HepG2 (cell line): ENCODE measurements around the gene MRPL18. TPM values are rescaled to one million over a fixed set of nuclear protein-coding genes. Genes with fewer than 3 reads are reported as not detected.

Experiments used
- ATAC-seq: fragments of 200-7000 bp; cut with Tn5 transposase; 3 replicates; pipeline ENCODE4 v1.9.1; 2020; ENCODE audit warnings: mild to moderate bottlenecking, moderate library complexity
- BruUV-seq: library from RNA; stranded (reverse); fragments of 400-500 nt; replicated peaks from 2 replicates; lab custom pipeline; 2021; lab: Mats Ljungman, UMichigan
- CTCF ChIA-PET: fragments of 300-600 bp; formaldehyde crosslinking; extraction: SDS; loops from one replicate; lab custom pipeline; 2021; ENCODE audit warnings: low total read pairs, inconsistent platforms, low intra/inter-chr PET ratio; lab: Yijun Ruan, JAX
- POLR2A ChIA-PET: fragments of 350-600 bp; sonication (Branson Sonifier 250); formaldehyde crosslinking; loops from one replicate; lab custom pipeline; 2020; ENCODE audit warnings: antibody characterized with exemption, inconsistent platforms; lab: Yijun Ruan, JAX
- DNase-seq: peaks from one replicate; pipeline ENCODE4 v3.0.0-alpha.2; 2015; ENCODE audit warnings: low spot score
- FAIRE-seq: peaks from 3 replicates; lab custom pipeline; 2011; peaks lifted over from hg19 to GRCh38; lab: Jason Lieb, UNC
- H2AFZ ChIP-seq: one replicate; pipeline ENCODE4 v1.6.1; 2011; ENCODE audit warnings: low read length, inconsistent platforms
- H3K27ac ChIP-seq: fragments of 300-600 bp; 3 replicates; pipeline ENCODE4 v1.8.0; 2011; ENCODE audit warnings: mixed run types, mild to moderate bottlenecking, mixed read lengths, low read length, inconsistent platforms; ENCODE audit not compliant: insufficient read depth; ENCODE audit errors: extremely low read length
- H3K27me3 ChIP-seq, 2 experiments: fragments of 200-600 bp in 1 of 2; 2 replicates in 1 of 2; 3 replicates in 1 of 2; pipeline versions ENCODE4 v1.6.0 to v1.8.0; 2011; ENCODE audit warnings: low read length in 2 of 2, mild to moderate bottlenecking in 2 of 2, moderate library complexity in 2 of 2, inconsistent platforms in 1 of 2; ENCODE audit not compliant: insufficient read depth in 2 of 2, control insufficient read depth in 1 of 2
- H3K36me3 ChIP-seq, 2 experiments: fragments of 200-600 bp in 1 of 2; replicated peaks in 1 of 2; 2 replicates in 1 of 2; 3 replicates in 1 of 2; pipeline versions ENCODE4 v1.5.1 to v1.8.0; 2011; ENCODE audit warnings: low read length in 2 of 2, inconsistent platforms in 1 of 2; ENCODE audit not compliant: insufficient read depth in 2 of 2, control insufficient read depth in 1 of 2
- H3K4me1 ChIP-seq: 2 replicates; pipeline ENCODE4 v1.5.1; 2012; ENCODE audit warnings: low read length, inconsistent platforms; ENCODE audit not compliant: insufficient read depth
- H3K4me2 ChIP-seq: 2 replicates; pipeline ENCODE4 v1.6.0; 2011; ENCODE audit warnings: low read depth, low read length, inconsistent platforms
- H3K4me3 ChIP-seq, 3 experiments: fragments of 200-600 bp in 1 of 3; sonication (generic), shearing (Covaris generic) in 1 of 3; replicated peaks in 1 of 3; 2 replicates each; pipeline ENCODE4 v1.5.1; 2011 to 2016; ENCODE audit warnings: low read length in 3 of 3, inconsistent platforms in 2 of 3, low read depth in 2 of 3, mild to moderate bottlenecking in 2 of 3, control low read depth in 1 of 3, mixed read lengths in 1 of 3; ENCODE audit not compliant: insufficient read depth in 1 of 3
- H3K79me2 ChIP-seq: one replicate; pipeline ENCODE4 v1.6.1; 2011; ENCODE audit warnings: low read length, inconsistent platforms; ENCODE audit not compliant: insufficient read depth
- H3K9ac ChIP-seq: 2 replicates; pipeline ENCODE4 v1.6.0; 2011; ENCODE audit warnings: mild to moderate bottlenecking, low read depth, low read length, inconsistent platforms; ENCODE audit not compliant: insufficient read depth
- H3K9me3 ChIP-seq: 2 replicates; pipeline ENCODE4 v1.5.1; 2012; ENCODE audit warnings: mild to moderate bottlenecking, low read length
- H4K20me1 ChIP-seq: 2 replicates; pipeline ENCODE4 v1.6.0; 2011; ENCODE audit warnings: inconsistent platforms, mild to moderate bottlenecking, low read length, moderate library complexity; ENCODE audit not compliant: insufficient read depth
- HIC2 ChIP-seq: sonication (generic); formaldehyde crosslinking; IDR thresholded peaks from 2 replicates; pipeline ENCODE4 v1.9.0; 2022; ENCODE audit warnings: low read depth, missing genetic modification reagents
- MIER3 ChIP-seq: IDR thresholded peaks from 2 replicates; pipeline ENCODE4 v1.6.1; 2016; ENCODE audit warnings: missing compliant biosample characterization, borderline replicate concordance
- PRDM10 ChIP-seq: sonication (generic); formaldehyde crosslinking; IDR thresholded peaks from 2 replicates; pipeline ENCODE4 v1.4.0; 2020; ENCODE audit warnings: low read depth, missing genetic modification reagents
- ZBTB46 ChIP-seq: sonication (generic); formaldehyde crosslinking; IDR thresholded peaks from 2 replicates; pipeline ENCODE4 v1.4.0; 2020; ENCODE audit warnings: mild to moderate bottlenecking, missing genetic modification reagents, borderline replicate concordance
- ZEB1 ChIP-seq: IDR thresholded peaks from 2 replicates; pipeline ENCODE4 v1.6.1; 2012; ENCODE audit warnings: mild to moderate bottlenecking, low read depth, inconsistent platforms; ENCODE audit not compliant: insufficient replicate concordance
- ZGPAT ChIP-seq: IDR thresholded peaks from 2 replicates; pipeline ENCODE4 v1.6.1; 2016; ENCODE audit warnings: mild to moderate bottlenecking
- ZNF101 ChIP-seq: sonication (generic); formaldehyde crosslinking; IDR thresholded peaks from 2 replicates; pipeline ENCODE4 v1.4.0; 2020; ENCODE audit warnings: mild to moderate bottlenecking, low read depth, missing genetic modification reagents, borderline replicate concordance
- ZNF138 ChIP-seq: sonication (generic); formaldehyde crosslinking; IDR thresholded peaks from 2 replicates; pipeline ENCODE4 v1.5.0; 2020; ENCODE audit warnings: mild to moderate bottlenecking, low read depth, missing genetic modification reagents
- ZNF605 ChIP-seq: sonication (generic); formaldehyde crosslinking; IDR thresholded peaks from 2 replicates; pipeline ENCODE4 v1.8.0; 2022; ENCODE audit warnings: mild to moderate bottlenecking, missing genetic modification reagents
- ZNF772 ChIP-seq: sonication (generic); formaldehyde crosslinking; IDR thresholded peaks from 2 replicates; pipeline ENCODE4 v1.5.0; 2020; ENCODE audit warnings: mild to moderate bottlenecking, missing genetic modification reagents
- ZZZ3 ChIP-seq: sonication (generic); formaldehyde crosslinking; IDR thresholded peaks from 2 replicates; pipeline ENCODE4 v1.4.0; 2020; ENCODE audit warnings: missing genetic modification reagents, mild to moderate bottlenecking, borderline replicate concordance
- in situ Hi-C: cut with HindIII; loops from 2 replicates; pipeline ENCODE4 v1.10.0; 2017; ENCODE audit warnings: low pct_unique_long_range_greater_than_20kb; ENCODE audit not compliant: extremely low pct_ligation_motif_present
- intact Hi-C: fragments of 100-400 bp; cut with micrococcal nuclease; formaldehyde crosslinking; loops from one replicate; pipeline ENCODE4 v1.10.0; 2022; ENCODE audit not compliant: unreplicated experiment
- polyA plus RNA-seq, 8 experiments: library from polyadenylated mRNA; depleted of rRNA in 3 of 8; stranded (reverse) in 7 of 8; unstranded in 1 of 8; fragments of >200 nt; fragmentation: Illumina TruSeq in 4 of 8; extraction: Trizol in 4 of 8; gene quantifications; 2 replicates each; pipeline versions ENCODE4 v1.2.1 to v1.2.3, GENCODE V29; 2011 to 2016; ENCODE audit warnings: low read depth in 4 of 8, missing spikeins in 1 of 8, mixed read lengths in 1 of 8; ENCODE audit not compliant: insufficient read depth in 1 of 8
- total RNA-seq, 5 experiments: library from RNA; depleted of rRNA; stranded (reverse); fragments of >200 nt; fragmentation: Illumina TruSeq; extraction: Trizol; gene quantifications; 2 replicates each; pipeline ENCODE4 v1.2.3, GENCODE V29; 2016; ENCODE audit warnings: low read depth in 1 of 5

The MRPL18 gene
- total and polyA plus RNA-seq, 2 of the 13 experiments (the other 11 are each of a cell fraction or from before 2014, with no cell fraction given), result 85.6 to 176 TPM

- no peak for TF ChIP-seq ZBTB46 (CRISPR knock-in tag)
- TF ChIP-seq PRDM10 (CRISPR knock-in tag), result no peak
- no peak; the same call in none of the 2 replicates for TF ChIP-seq ZNF772 (CRISPR knock-in tag)
- no peak; the same call in 1 of the 2 replicates for TF ChIP-seq ZZZ3
- TF ChIP-seq ZNF138, result no peak; the same call in 1 of the 2 replicates
- TF ChIP-seq MIER3 (CRISPR knock-in tag), result no peak
These were observed 27.5 kb upstream of the MRPL18 start (continued) for GRCh38 chr6:159762681-159763293.

GRCh38 chr6:159766906-159767305 is 23.4 kb upstream of the MRPL18 start:
- Histone ChIP-seq H3K4me3 (no peak overlapping the region), H3K27ac (peak overlapping the region; percentile 51), H3K9ac (peak overlapping the region; percentile 5; the same call in 1 of the 2 replicates), H4K20me1 (no peaks in the 10 kb centered on the region), H3K27me3 (no peaks in the 10 kb centered on the region), H3K36me3 (peaks cover 14 to 72% of the 10 kb centered on the region in 2 experiments), H3K79me2 (peaks cover 49% of the 10 kb centered on the region), H3K4me2 (peak overlapping the region; percentile 12; the same call in 1 of the 2 replicates), H3K4me1 (peaks cover 56% of the 10 kb centered on the region), H2AFZ (no peak overlapping the region), H3K9me3 (no peaks in the 10 kb centered on the region)
- intact Hi-C loops (loop anchor here (10.0 kb wide), 1 partner anchor 1122 kb away; the partner anchor contains the start of gene DYNLT1), in situ Hi-C loops (no loop called here)
- BruUV-seq, result no TSS peak
- ATAC-seq (no peak), DNase-seq (no peak), FAIRE-seq (no peak)
- ChIA-PET CTCF (no interaction called here), POLR2A (interaction anchor here (1.3 kb wide), 1 partner anchor 23 kb away, joined by 8 read pairs; the partner anchor contains the start of genes MRPL18 and TCP1)
- TF ChIP-seq ZEB1 (no peak), HIC2 (CRISPR knock-in tag) (no peak), ZGPAT (CRISPR knock-in tag) (no peak), ZNF605 (CRISPR knock-in tag) (no peak), ZNF101 (CRISPR knock-in tag) (no peak)
